HepG2 (cell line): ENCODE data around the gene PAPPA2. TPM values are rescaled to one million over a fixed set of nuclear protein-coding genes. Genes with fewer than 3 reads are reported as not detected.

Source experiments
- ATAC-seq: fragments of 200-7000 bp; cut with Tn5 transposase; 3 replicates; pipeline ENCODE4 v1.9.1; 2020; ENCODE audit warnings: mild to moderate bottlenecking, moderate library complexity
- BruUV-seq: library from RNA; stranded (reverse); fragments of 400-500 nt; replicated peaks from 2 replicates; lab custom pipeline; 2021; lab: Mats Ljungman, UMichigan
- CTCF ChIA-PET: fragments of 300-600 bp; formaldehyde crosslinking; extraction: SDS; loops from one replicate; lab custom pipeline; 2021; ENCODE audit warnings: low total read pairs, inconsistent platforms, low intra/inter-chr PET ratio; lab: Yijun Ruan, JAX
- POLR2A ChIA-PET: fragments of 350-600 bp; sonication (Branson Sonifier 250); formaldehyde crosslinking; loops from one replicate; lab custom pipeline; 2020; ENCODE audit warnings: antibody characterized with exemption, inconsistent platforms; lab: Yijun Ruan, JAX
- DNase-seq: peaks from one replicate; pipeline ENCODE4 v3.0.0-alpha.2; 2015; ENCODE audit warnings: low spot score
- FAIRE-seq: peaks from 3 replicates; lab custom pipeline; 2011; peaks lifted over from hg19 to GRCh38; lab: Jason Lieb, UNC
- H2AFZ ChIP-seq: one replicate; pipeline ENCODE4 v1.6.1; 2011; ENCODE audit warnings: low read length, inconsistent platforms
- H3K27ac ChIP-seq: fragments of 300-600 bp; 3 replicates; pipeline ENCODE4 v1.8.0; 2011; ENCODE audit warnings: mixed run types, mild to moderate bottlenecking, mixed read lengths, low read length, inconsistent platforms; ENCODE audit not compliant: insufficient read depth; ENCODE audit errors: extremely low read length
- H3K27me3 ChIP-seq, 2 experiments: fragments of 200-600 bp in 1 of 2; 2 replicates in 1 of 2; 3 replicates in 1 of 2; pipeline versions ENCODE4 v1.6.0 to v1.8.0; 2011; ENCODE audit warnings: low read length in 2 of 2, mild to moderate bottlenecking in 2 of 2, moderate library complexity in 2 of 2, inconsistent platforms in 1 of 2; ENCODE audit not compliant: insufficient read depth in 2 of 2, control insufficient read depth in 1 of 2
- H3K36me3 ChIP-seq, 2 experiments: fragments of 200-600 bp in 1 of 2; replicated peaks in 1 of 2; 2 replicates in 1 of 2; 3 replicates in 1 of 2; pipeline versions ENCODE4 v1.5.1 to v1.8.0; 2011; ENCODE audit warnings: low read length in 2 of 2, inconsistent platforms in 1 of 2; ENCODE audit not compliant: insufficient read depth in 2 of 2, control insufficient read depth in 1 of 2
- H3K4me1 ChIP-seq: 2 replicates; pipeline ENCODE4 v1.5.1; 2012; ENCODE audit warnings: low read length, inconsistent platforms; ENCODE audit not compliant: insufficient read depth
- H3K4me2 ChIP-seq: 2 replicates; pipeline ENCODE4 v1.6.0; 2011; ENCODE audit warnings: low read depth, low read length, inconsistent platforms
- H3K4me3 ChIP-seq, 3 experiments: fragments of 200-600 bp in 1 of 3; sonication (generic), shearing (Covaris generic) in 1 of 3; replicated peaks in 1 of 3; 2 replicates each; pipeline ENCODE4 v1.5.1; 2011 to 2016; ENCODE audit warnings: low read length in 3 of 3, inconsistent platforms in 2 of 3, low read depth in 2 of 3, mild to moderate bottlenecking in 2 of 3, control low read depth in 1 of 3, mixed read lengths in 1 of 3; ENCODE audit not compliant: insufficient read depth in 1 of 3
- H3K79me2 ChIP-seq: one replicate; pipeline ENCODE4 v1.6.1; 2011; ENCODE audit warnings: low read length, inconsistent platforms; ENCODE audit not compliant: insufficient read depth
- H3K9ac ChIP-seq: 2 replicates; pipeline ENCODE4 v1.6.0; 2011; ENCODE audit warnings: mild to moderate bottlenecking, low read depth, low read length, inconsistent platforms; ENCODE audit not compliant: insufficient read depth
- H3K9me3 ChIP-seq: 2 replicates; pipeline ENCODE4 v1.5.1; 2012; ENCODE audit warnings: mild to moderate bottlenecking, low read length
- H4K20me1 ChIP-seq: 2 replicates; pipeline ENCODE4 v1.6.0; 2011; ENCODE audit warnings: inconsistent platforms, mild to moderate bottlenecking, low read length, moderate library complexity; ENCODE audit not compliant: insufficient read depth
- ATF5 ChIP-seq: sonication (generic); formaldehyde crosslinking; IDR thresholded peaks from 2 replicates; pipeline ENCODE4 v1.4.0; 2020; ENCODE audit warnings: mild to moderate bottlenecking, low read depth, missing genetic modification reagents
- ATF7-NPFF ChIP-seq: sonication (generic); formaldehyde crosslinking; IDR thresholded peaks from 2 replicates; pipeline ENCODE4 v1.8.1; 2023; ENCODE audit warnings: mild to moderate bottlenecking, low read depth, missing genetic modification reagents, moderate library complexity
- CBFB ChIP-seq: sonication (generic); formaldehyde crosslinking; IDR thresholded peaks from 2 replicates; pipeline ENCODE4 v1.4.0; 2020; ENCODE audit warnings: missing genetic modification reagents
- E2F5 ChIP-seq: sonication (generic); formaldehyde crosslinking; conservative IDR thresholded peaks from 2 replicates; pipeline ENCODE4 v1.4.0; 2020; ENCODE audit warnings: missing genetic modification reagents
- KIAA2018 ChIP-seq: sonication (generic); formaldehyde crosslinking; IDR thresholded peaks from 2 replicates; pipeline ENCODE4 v1.5.0; 2020; ENCODE audit warnings: mild to moderate bottlenecking, missing genetic modification reagents, borderline replicate concordance
- MXD3 ChIP-seq: IDR thresholded peaks from 2 replicates; pipeline ENCODE4 v1.6.1; 2016; ENCODE audit warnings: mild to moderate bottlenecking, missing biosample characterization, missing genetic modification reagents
- RAD21 ChIP-seq: fragments of 450-650 bp; formaldehyde crosslinking; IDR thresholded peaks from 2 replicates; pipeline ENCODE4 v1.5.0; 2020; ENCODE audit warnings: mild to moderate bottlenecking
- RNF2 ChIP-seq: fragments of 450-650 bp; conservative IDR thresholded peaks from 2 replicates; pipeline ENCODE4 v1.6.1; 2016; ENCODE audit warnings: low read depth
- SMC3 ChIP-seq: IDR thresholded peaks from 2 replicates; pipeline ENCODE4 v1.6.1; 2011; ENCODE audit warnings: low read length, improper control_type of control experiment
- ZBTB20 ChIP-seq: sonication (generic); formaldehyde crosslinking; IDR thresholded peaks from 2 replicates; pipeline ENCODE4 v1.8.1; 2023; ENCODE audit warnings: missing genetic modification reagents, low read depth, mild to moderate bottlenecking, borderline replicate concordance
- ZKSCAN8 ChIP-seq: IDR thresholded peaks from 2 replicates; pipeline ENCODE4 v1.6.1; 2016; ENCODE audit warnings: borderline replicate concordance, missing genetic modification reagents, missing compliant biosample characterization
- ZNF296 ChIP-seq: sonication (generic); formaldehyde crosslinking; conservative IDR thresholded peaks from 2 replicates; pipeline ENCODE4 v1.5.0; 2020; ENCODE audit warnings: mild to moderate bottlenecking, missing genetic modification reagents
- ZNF75D ChIP-seq: sonication (generic); formaldehyde crosslinking; IDR thresholded peaks from 2 replicates; pipeline ENCODE4 v1.8.1; 2023; ENCODE audit warnings: missing genetic modification reagents, mild to moderate bottlenecking, borderline replicate concordance
- ZNF841 ChIP-seq: sonication (generic); formaldehyde crosslinking; IDR thresholded peaks from 2 replicates; pipeline ENCODE4 v1.8.1; 2023; ENCODE audit warnings: missing genetic modification reagents, borderline replicate concordance
- WGBS: methylation state at CpG from one replicate; pipeline ENCODE4 v1.1.6; 2017; ENCODE audit warnings: low lambda C conversion rate; 5-methylcytosine and 5-hydroxymethylcytosine counted together
- in situ Hi-C: cut with HindIII; loops from 2 replicates; pipeline ENCODE4 v1.10.0; 2017; ENCODE audit warnings: low pct_unique_long_range_greater_than_20kb; ENCODE audit not compliant: extremely low pct_ligation_motif_present
- intact Hi-C: fragments of 100-400 bp; cut with micrococcal nuclease; formaldehyde crosslinking; loops from one replicate; pipeline ENCODE4 v1.10.0; 2022; ENCODE audit not compliant: unreplicated experiment
- polyA plus RNA-seq, 8 experiments: library from polyadenylated mRNA; depleted of rRNA in 3 of 8; stranded (reverse) in 7 of 8; unstranded in 1 of 8; fragments of >200 nt; fragmentation: Illumina TruSeq in 4 of 8; extraction: Trizol in 4 of 8; gene quantifications; 2 replicates each; pipeline versions ENCODE4 v1.2.1 to v1.2.3, GENCODE V29; 2011 to 2016; ENCODE audit warnings: low read depth in 4 of 8, missing spikeins in 1 of 8, mixed read lengths in 1 of 8; ENCODE audit not compliant: insufficient read depth in 1 of 8
- total RNA-seq, 5 experiments: library from RNA; depleted of rRNA; stranded (reverse); fragments of >200 nt; fragmentation: Illumina TruSeq; extraction: Trizol; gene quantifications; 2 replicates each; pipeline ENCODE4 v1.2.3, GENCODE V29; 2016; ENCODE audit warnings: low read depth in 1 of 5

PAPPA2 gene
- total and polyA plus RNA-seq, 2 of the 13 experiments (the other 11 are each of a cell fraction or from before 2014, with no cell fraction given), result 0.01 TPM; not detected in 1

- no peaks in the 10 kb centered on the region for H3K9me3 ChIP-seq
- H3K4me3 ChIP-seq, result no peak overlapping the region
- H3K27ac ChIP-seq, result no peak overlapping the region
- no peak overlapping the region for H2AFZ ChIP-seq
- no peaks in the 10 kb centered on the region; a peak in 1 of 5 replicates for H3K27me3 ChIP-seq
- intact Hi-C loops (no loop called here), in situ Hi-C loops (no loop called here)
- TF ChIP-seq ZBTB20 (CRISPR knock-in tag), result no peak
- TF ChIP-seq ZNF841, result no peak
- TF ChIP-seq CBFB (CRISPR knock-in tag), result no peak
- no peak for TF ChIP-seq RAD21 (CRISPR knock-in tag)
- TF ChIP-seq MXD3 (CRISPR knock-in tag), result no peak
- TF ChIP-seq ATF5 (CRISPR knock-in tag), result no peak
- no peak for TF ChIP-seq RNF2
- no peak for TF ChIP-seq ZKSCAN8 (CRISPR knock-in tag)
- no peak for TF ChIP-seq ZNF75D (CRISPR knock-in tag)
- TF ChIP-seq KIAA2018 (CRISPR knock-in tag), result no peak
- TF ChIP-seq ATF7-NPFF (CRISPR knock-in tag), result no peak
- no peak for TF ChIP-seq ZNF296 (CRISPR knock-in tag)
- no peak for TF ChIP-seq E2F5 (CRISPR knock-in tag)
- TF ChIP-seq SMC3, result no peak
- H4K20me1 ChIP-seq, result no peaks in the 10 kb centered on the region
- DNase-seq, result no peak
- 3% methylated on average over 1 of the region's 1 CpG for WGBS
- H3K36me3 ChIP-seq, result no peaks in the 10 kb centered on the region
- no peaks in the 10 kb centered on the region for H3K79me2 ChIP-seq
- no TSS peak for BruUV-seq
- ChIA-PET POLR2A (no interaction called here), CTCF (no interaction called here)
- H3K4me1 ChIP-seq, result no peaks in the 10 kb centered on the region
- no peak for FAIRE-seq
- H3K4me2 ChIP-seq, result no peak overlapping the region
- no peak overlapping the region for H3K9ac ChIP-seq
- no peak for ATAC-seq
Observed at GRCh38 chr1:176521211-176521610, 58.2 kb downstream of the PAPPA2 start.
